OCI-M2 (cell line): ENCODE data around the gene GNRH2.
"Not testable (repeated sequence)": the region's sequence is repeated elsewhere in the genome, so short reads cannot be mapped to it uniquely, and the experiment has no call there.

Experiments used
- DNase-seq: peaks from one replicate; lab custom pipeline; 2025; ENCODE audit not compliant: unreplicated experiment; lab: John Stamatoyannopoulos, UW

GNRH2 gene

DNA sequence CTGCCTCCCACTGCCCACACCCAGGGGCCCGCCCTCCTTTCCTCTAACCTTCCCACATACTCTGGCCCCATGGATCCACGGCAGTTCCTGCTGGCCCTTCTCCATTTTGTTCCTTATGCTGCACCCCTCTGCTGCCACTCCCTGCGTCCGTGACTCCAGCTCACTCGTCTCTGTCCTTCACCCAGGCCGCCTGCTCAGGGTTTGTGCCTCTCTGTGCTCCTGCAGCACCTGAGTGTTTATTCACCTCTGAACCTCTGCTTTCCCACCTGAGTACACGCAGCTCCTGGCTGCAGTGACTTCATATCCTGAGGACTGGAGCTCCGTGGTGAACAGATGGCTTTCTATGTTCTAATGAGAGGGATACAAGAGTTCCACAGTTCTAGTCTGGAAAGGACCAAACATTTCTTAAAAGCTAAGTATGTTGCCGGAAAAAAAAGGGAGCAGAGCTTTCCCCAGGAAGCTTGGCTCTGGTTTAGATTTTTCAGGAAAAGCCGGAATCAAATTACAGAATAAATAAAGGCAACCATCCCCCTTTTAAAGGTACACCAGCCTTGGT is 1.5 kb upstream of the GNRH2 start:
- DNase-seq: no peak

DNA sequence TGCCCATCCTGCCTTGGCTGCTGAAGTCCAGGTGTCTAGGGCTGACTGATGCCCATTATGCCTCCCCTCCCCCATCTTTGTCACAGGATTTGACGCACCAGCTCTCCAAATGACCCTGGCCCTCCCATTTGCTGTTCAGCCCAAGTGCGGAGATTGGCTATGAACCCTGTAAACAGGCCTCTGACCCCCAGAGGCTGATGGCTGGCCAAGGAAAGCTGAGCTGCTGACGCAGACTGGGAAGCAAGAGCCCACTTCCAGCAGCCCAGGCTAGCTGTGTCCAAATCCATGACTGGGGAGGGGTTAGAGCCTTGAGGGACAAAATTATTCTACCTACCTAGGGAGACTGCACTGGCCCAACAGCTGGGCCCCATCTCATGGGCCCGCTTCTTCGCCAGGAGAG is 797 bp upstream of the GNRH2 start:
- no peak for DNase-seq

DNA sequence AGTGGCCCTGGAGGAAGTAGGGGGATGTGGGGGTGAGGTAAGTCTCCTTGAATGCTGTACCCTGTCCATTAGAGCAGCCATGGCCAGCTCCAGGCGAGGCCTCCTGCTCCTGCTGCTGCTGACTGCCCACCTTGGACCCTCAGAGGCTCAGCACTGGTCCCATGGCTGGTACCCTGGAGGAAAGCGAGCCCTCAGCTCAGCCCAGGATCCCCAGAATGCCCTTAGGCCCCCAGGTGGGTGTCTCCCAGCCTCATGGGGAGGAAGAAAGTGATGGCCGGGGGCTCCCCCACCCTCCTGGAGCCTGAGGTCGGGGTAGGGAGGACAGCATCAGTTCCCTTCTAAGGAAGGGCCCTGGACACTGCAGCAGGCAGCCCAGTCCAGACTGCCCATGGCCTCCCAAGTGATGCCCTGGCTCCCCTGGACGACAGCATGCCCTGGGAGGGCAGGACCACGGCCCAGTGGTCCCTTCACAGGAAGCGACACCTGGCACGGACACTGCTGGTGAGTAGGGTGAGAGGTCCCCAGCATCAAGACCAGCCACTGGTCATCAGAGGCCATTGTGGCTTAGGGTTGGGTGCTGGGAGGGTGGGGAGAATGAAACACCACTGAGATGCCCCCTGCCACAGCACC is 1.0 kb downstream of the GNRH2 start:
- DNase-seq: no peak

DNA sequence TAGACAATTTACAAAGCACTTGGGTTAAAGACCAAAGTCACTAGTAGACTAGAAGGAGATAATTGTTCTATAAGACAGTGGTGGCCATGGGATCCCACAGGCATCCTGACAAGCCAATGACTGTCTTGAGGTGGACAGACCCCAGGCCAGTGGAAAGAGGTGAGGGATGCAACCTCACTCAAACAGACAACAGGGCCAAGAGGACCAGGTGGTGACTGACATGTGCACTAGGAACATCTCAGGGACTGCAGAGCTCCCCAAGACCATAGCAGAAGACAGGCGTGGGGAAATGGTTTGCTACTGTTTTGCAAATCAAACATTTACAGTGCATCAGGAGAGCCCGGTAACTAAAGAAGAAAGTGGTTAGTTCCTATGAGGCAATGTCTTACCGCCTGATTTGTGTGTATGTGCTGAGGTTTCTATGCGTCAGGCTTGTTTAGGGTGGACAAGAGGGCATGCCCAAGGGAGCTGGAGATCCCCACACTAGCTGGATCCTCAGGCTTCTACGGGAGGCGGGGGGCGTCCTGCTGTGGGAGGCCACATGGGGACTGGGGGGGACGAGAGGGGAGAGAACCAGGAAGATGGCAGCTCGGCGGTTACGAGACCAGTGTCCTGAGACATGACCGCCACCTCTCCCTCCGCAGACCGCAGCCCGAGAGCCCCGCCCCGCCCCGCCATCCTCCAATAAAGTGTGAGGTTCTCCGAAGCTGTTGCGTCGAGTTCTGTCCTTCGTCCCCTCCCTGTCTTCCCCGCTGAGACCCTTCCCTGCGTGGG is 1.8 kb downstream of the GNRH2 start:
- peak; percentile 65 for DNase-seq

DNA sequence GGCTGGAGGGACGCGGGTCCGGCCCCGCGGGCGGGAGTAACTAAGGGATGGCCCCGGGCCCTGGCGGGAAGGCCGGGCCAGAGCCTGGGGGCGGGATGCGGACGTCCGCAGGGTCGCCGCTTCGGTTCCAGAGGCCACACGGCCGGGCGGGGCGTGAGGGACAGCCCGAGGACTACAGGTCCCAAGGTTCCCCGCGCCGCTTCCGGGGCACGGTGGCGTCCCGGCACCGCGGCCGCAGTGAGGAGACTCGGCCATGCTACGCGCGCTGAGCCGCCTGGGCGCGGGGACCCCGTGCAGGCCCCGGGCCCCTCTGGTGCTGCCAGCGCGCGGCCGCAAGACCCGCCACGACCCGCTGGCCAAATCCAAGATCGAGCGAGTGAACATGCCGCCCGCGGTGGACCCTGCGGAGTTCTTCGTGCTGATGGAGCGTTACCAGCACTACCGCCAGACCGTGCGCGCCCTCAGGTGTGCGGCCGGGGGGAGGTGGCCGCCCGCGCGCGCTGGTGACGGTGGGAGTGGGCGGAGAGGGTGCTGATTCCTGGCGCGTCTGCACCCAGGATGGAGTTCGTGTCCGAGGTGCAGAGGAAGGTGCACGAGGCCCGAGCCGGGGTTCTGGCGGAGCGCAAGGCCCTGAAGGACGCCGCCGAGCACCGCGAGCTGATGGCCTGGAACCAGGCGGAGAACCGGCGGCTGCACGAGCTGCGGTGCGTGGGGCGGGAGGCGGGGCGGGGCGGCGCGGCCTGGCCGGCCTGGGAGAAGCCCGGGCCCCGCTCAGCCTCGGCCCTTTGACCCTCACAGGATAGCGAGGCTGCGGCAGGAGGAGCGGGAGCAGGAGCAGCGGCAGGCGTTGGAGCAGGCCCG is 2.6 kb downstream of the GNRH2 start, which contains the start of gene MRPS26:
MRPS26 (plus strand) TSS at position 237 of the 861 bp plus-strand sequence; CDS start at position 254, 17 bp downstream.
- peak; percentile 65 for DNase-seq

DNA sequence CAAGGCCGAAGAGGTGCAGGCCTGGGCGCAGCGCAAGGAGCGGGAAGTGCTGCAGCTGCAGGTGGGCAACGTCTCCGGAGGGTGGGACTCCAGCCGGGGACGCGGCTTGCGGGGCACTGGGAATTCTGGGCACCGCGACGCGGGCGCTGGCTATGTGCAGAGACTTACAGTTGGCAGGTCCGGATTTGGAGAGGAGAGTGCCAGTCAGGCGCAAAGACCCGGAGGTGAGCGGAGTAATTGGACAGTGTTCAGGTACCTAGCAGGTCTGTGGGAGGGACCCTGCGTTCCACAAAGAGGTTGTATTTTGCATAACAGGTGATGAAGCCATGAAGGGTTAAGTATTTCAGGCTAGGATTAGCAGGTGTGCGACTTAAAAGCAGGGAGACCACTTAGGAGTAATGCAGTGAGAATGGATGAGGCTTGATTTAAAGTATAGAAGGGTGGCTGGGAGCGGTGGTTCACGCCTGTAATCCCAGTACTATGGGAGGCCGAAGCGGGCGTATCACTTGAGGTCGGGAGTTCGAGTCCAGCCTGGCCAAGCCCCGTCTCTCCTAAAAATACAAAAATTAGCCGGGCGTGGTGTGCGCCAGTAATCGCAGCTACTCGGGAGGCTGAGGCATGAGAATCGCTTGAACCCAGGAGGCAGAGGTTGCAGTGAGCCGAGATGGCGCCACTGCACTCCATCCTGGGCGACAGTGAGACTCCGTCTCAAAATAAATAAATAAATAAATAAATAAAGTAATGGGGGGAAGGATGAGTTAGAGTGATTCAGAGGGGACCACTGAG is 3.4 kb downstream of the GNRH2 start:
- DNase-seq: no peak

DNA sequence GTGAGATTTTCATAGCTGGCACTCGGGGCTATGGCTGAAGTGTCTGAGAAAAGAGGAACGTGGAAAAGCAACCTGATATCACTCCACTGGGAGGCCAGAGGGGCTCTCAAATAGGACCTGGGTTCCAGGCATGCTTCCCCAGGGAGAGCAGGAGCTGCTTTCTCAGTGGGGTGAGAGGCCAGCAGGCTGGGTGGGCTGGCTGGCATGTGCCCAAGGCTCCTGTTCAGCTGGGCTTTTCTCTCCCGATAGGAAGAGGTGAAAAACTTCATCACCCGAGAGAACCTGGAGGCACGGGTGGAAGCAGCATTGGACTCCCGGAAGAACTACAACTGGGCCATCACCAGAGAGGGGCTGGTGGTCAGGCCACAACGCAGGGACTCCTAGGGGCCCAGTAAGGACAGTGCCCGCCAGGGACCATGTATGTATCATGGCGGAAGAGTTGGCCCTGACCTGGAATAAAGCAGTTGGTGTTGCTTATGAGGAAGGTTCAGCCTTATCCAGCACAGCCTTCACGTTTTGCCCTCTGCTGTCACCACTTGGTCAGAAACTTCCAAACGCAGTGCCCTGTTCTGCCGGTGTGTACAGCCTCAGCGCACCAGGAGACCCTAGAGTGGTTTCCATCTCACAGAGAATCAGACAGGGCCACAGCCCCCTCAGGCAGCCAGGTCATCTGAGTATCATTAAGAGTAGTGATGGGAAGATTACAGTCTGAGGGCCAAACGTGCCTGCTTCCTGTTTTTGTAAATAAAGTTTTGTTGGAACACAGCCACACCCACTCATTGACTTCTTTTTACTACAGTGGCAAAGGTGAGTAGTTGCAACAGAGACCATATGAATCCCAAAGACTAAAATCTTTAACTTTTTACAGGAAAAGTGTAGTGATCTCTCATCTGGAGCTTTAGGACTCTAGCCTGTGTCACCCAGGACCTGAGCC is 4.3 kb downstream of the GNRH2 start:
- DNase-seq: no peak

DNA sequence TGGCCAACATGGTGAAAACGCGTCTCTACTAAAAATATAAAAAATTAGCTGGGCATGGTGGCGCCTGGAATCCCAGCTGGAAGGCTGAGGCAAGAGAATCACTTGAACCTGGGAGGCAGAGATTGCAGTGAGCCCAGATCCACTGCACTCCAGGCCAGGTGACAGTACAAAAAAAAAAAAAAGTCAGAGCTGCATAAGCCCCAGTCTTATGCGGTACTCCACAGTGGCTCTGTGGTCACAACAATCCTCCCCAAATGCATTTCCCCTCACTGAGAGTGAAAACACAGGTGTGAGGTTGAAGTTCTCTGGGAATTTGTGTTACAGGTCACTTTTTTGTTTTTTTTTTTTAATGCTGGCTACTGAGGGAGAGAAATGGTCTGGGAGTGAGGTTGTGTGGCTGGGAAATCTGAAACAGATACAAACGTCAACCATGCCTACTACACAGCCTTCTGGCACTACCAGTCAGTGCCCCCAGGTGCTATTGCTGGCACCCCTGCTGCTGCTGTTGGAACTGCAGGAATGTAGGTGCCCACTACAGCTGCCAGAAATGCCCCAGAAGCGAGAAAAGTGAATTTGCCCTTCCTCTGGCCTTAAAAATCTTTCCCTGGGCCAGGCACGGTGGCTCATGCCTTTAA is 8.1 kb downstream of the GNRH2 start:
- DNase-seq: no peak

DNA sequence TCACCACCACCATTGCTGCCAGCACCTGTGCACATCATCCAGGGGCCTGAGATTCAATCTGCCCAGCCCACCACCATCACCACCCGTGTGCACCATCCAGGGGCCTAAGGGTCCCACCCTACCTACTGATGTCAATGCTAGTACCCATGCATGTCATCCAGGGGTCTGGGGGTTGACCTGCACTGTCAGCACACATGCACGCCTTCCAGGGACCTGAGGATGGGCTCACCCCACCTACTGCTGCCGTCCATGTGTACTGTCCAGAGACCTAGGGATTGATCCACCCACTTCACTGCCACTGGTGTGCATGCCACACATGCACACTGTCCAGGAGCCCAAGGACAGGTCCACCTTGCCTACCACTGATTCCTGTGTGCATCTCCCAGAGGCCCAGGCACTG is 16.1 kb downstream of the GNRH2 start:
- DNase-seq: no peak

DNA sequence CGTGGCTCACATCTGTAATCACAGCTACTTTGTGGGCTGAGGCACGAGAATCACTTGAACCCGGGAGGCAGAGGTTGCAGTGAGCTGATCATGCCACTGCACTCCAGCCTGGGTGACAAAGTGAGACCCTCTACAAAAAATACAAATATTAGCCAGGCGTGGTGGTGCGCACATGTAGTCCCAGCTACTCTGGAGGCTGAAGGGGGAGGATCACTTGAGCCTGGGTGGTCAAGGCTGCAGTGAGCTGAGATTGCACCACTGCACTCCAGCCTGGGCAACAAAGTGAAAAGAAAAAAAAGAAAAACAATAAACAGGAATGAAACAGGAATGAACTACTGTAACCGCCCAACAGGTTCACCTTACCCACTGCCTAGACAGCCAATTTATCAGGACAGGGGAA is 20.7 kb downstream of the GNRH2 start:
- not testable (repeated sequence) for DNase-seq

DNA sequence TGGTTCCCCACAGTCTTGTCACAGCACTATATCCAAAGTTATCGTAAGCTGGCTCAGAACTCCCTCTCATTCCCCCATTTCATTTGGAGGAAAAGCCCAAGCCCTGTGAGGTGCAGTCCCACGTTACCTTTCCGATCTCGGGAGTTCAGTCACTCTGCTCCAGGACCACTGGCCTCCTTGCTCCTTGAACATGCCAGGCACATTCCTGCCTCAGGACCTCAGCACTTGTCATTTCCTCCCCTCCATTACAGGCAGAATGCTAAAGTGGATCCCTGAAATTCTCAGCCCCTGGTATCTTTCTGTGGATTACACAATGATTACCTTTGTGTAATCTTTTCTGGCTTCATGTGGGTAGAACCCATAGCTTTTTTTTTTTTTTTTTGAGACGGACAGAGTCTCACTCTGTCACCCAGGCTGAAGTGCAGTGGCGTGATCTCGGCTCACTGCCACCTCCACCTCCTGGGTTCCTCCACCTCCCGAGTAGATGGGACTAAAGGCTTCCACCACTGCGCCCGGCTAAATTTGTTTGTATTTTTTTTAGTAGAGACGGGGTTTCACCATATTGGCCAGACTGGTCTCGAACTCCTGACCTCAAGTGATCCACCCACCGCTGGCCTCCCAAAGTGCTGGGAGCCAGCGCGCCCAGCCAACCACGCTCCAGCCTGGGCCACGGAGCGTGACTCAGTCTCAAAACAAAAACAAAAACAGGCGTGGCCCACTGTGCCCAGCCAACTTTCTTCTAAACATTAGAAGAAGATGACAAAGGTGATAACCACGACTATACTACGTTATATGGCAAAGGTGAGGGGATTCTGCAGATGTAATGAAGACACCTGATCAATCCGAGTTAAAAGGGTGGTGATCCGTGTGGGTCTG is 24.0 kb downstream of the GNRH2 start:
- DNase-seq: no peak

DNA sequence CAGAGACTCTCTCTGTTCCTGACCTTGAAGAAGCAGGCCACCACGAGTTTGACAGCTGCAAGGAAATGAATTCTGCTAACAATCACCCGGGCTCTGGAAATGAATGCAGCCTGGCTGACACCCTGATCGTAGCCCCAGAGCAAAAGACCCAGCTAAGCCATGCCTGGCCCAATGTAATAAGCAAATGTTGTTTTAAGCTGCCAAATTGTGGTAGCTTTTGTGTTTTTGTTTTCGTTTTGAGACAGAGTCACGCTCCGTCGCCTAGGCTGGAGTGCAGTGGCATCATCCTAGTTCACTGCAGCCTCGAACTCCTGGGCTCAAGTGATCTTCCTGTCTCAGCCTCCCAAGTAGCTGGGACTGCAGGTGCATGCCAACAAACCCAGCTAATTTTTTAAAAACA is 24.7 kb downstream of the GNRH2 start:
- no peak for DNase-seq

DNA sequence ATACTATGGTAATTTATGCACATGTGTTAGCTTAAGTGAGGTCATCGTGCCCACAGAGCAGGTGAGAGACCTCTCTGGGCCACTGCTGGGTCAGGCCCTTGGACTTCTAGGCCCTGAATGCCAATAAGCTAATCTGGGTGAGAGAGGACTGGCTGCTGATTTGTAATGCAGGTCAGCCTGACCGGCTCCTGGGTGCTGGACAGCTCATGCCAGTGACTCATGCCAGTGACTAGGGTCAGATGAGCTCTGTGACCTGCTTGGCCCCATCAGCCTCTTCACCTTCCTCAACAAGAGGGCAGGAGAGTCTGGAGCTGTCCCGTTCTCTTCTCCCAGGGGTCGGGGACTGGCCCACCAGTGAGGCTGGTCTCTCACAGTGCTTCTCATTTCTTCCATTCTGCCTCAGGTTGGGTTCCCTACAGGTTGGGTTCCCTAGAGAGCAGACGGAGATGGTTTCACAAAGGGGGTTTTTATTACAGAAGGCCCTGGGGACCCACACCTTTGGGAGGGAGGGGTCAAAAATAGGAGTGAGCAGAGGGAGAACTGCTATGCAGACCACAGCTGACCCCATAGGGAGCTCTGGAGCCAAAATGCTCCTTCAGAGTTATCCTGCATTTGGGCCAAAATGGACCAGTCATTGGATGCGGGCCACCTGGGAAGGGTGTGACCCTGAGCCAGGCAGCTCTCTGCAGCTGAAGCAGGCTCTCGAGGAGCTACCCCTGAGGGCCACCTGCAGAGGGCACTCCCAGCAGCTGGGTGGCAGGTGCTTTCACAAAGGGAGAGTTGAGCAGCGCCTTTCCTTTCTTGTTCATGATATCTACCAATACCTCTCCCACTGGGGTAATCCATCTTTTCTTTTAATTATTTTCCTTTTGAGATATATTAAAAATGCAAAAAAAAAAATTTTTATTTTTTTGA is 25.8 kb downstream of the GNRH2 start:
- DNase-seq: no peak

DNA sequence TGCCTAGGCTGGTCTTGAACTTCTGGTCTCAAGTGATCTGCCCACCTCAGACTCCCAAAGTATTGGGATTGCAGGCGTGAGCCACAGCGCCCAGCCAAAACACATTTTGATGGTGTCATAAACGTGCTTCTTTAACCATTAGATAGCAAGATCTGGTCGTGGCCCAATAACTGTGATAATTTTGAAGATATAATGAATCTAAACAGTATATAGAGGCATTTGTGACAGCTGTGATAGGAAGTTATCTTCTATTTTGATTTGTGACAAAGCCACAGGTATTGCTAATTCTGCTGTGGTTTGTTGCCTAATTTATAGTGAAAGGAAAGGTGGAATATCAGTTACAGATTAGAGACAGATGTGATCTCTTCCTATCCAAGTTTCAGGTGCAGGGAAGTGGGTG is 27.3 kb downstream of the GNRH2 start:
- DNase-seq: no peak

DNA sequence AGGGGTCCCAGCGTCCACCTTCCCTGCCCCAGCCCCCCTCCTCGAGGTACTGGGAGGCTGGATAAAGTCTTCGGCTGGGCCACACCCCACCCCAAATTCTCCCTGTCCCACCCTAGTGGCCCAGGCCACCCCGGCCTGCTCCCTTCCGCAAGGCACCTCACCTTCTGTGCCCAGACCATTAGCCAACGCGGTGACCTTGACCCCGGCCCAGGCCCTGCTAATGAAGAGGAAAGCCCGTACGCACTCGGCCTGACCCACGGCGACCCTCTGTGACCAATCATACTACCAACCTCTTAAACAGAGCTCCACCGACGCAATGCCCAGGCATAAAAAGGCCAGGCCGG is 27.8 kb downstream of the GNRH2 start:
- no peak for DNase-seq

DNA sequence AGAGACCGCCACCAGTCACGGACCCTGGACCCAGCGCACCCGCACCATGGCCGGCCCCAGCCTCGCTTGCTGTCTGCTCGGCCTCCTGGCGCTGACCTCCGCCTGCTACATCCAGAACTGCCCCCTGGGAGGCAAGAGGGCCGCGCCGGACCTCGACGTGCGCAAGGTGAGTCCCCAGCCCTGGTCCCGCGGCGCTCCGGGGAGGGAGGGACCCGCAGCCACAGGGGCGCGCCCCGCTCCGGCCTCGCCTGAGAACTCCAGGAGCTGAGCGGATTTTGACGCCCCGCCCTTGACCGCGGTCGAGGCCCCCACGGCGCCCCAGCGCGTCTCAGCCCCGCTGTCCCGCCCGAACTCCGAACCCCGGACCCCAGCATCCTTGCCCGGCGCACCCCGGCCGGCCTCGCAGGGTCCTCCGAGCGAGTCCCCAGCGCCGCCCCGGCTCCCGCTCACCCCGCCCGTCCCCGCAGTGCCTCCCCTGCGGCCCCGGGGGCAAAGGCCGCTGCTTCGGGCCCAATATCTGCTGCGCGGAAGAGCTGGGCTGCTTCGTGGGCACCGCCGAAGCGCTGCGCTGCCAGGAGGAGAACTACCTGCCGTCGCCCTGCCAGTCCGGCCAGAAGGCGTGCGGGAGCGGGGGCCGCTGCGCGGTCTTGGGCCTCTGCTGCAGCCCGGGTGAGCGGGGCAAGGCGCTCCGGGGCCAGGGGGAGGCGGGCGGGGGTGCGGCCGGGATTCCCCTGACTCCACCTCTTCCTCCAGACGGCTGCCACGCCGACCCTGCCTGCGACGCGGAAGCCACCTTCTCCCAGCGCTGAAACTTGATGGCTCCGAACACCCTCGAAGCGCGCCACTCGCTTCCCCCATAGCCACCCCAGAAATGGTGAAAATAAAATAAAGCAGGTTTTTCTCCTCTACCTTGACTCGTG is 28.4 kb downstream of the GNRH2 start, which contains the start of gene OXT:
OXT (plus strand) TSS at position 11 of the 920 bp plus-strand sequence; CDS start at position 47, 36 bp downstream.
- DNase-seq: no peak
